Measurements from ENCODE around the gene CDK5RAP3. TPM values are rescaled to one million over a fixed set of nuclear protein-coding genes. Genes with fewer than 3 reads are reported as not detected.
"Not testable (repeated sequence)": the region's sequence is repeated elsewhere in the genome, so short reads cannot be mapped to it uniquely, and the experiment has no call there.

Gene CDK5RAP3
- polyA plus RNA-seq, 3 donors, result 117 to 147 (median 140) TPM

DNA sequence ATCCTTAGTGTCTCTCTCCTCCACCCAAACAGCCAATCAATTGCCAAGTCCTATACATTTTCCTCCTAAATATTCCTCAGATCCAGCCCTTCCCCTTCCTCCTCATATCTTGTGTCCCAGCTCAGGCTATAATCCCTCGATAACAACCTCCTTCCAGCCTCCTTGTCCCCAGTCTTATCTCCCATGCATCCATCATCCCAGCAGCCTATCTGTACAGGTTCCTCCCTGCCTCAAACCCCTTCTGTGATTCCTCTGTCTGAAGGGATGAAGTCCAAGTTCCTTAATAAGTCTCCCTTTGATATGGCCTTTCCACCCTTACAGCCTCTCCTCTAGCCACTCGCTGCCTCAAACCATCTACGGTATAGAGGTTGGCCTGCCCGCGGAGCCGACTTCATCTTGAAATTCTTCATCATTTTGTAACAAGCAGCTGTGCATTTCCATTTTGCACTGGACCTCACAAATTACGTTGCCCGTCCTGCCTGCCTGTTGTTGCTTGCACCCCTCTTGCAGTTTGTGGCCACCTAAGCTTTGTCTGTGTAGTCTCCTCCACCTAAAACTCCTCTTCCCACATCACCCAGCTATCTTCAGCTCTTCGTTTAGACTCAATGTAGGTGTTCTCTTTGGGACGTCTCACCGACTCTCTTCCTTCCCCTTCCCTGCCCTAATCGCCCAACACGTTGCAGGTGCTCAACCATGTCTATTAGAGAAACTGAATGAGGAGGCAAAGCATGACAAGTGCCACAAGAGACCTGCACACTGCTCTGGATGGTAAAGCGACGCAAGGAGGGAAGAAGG, 786 bp upstream of the CDK5RAP3 start:
- no peak for DNase-seq (ENCODE audit: low read depth in 3 of 3, low spot score in 2 of 3)

DNA sequence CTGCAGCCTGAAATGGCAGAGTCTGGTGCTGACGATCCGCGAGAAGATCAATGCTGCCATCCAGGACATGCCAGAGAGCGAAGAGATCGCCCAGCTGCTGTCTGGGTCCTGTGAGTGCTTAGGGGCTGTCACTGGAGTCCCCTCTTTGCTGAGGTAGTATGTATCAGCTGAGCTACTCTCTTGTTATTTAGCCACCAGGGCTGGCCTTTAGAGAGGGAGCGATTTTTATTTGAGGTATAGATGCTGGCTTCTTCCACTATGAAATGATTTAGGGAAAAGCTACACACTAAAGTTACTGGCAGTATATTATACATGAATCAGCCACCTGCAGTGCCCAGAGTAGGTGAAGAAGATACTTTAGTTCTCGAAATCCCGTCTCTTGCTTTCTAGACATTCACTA, 2.6 kb downstream of the CDK5RAP3 start:
- DNase-seq (ENCODE audit: low read depth in 3 of 3, low spot score in 2 of 3), result no peak

DNA sequence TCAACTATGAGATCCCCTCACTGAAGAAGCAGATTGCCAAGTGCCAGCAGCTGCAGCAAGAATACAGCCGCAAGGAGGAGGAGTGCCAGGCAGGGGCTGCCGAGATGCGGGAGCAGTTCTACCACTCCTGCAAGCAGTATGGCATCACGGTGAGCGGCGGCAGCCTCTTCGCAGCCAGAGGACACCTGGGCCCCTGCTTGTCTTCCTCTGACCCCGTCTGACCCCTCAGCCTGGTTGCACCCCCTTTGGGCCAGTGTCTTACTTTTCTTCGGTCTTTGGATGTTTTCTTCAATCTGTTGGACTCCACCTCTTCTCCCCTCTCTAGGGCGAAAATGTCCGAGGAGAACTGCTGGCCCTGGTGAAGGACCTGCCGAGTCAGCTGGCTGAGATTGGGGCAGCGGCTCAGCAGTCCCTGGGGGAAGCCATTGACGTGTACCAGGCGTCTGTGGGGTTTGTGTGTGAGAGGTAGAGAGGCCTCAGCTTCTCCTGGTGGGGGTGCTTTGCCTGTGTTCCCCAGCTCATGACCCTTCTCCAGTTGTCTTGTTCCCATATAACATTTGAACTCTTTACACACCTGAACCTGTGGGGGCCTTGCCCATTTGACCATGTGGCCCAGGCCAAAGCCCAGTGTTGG, 4.4 kb downstream of the CDK5RAP3 start:
- DNase-seq (ENCODE audit: low read depth in 3 of 3, low spot score in 2 of 3), result no peak

DNA sequence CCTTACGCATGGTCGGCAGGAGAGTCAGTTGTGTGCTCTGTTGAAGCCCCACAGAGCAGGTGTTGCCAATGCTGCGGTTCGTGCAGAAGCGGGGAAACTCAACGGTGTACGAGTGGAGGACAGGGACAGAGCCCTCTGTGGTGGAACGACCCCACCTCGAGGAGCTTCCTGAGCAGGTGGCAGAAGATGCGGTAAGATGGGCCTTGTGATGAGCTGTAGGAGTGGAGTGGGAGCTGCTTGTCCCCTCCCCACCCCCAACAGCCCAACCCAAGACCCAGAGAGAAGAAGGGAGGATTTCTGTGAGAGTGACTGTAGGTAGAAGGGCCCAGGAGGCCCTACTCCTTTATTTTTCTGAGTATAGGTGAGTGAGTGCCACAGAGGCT, 4.9 kb downstream of the CDK5RAP3 start:
- no peak for DNase-seq (ENCODE audit: low read depth in 3 of 3, low spot score in 2 of 3)

DNA sequence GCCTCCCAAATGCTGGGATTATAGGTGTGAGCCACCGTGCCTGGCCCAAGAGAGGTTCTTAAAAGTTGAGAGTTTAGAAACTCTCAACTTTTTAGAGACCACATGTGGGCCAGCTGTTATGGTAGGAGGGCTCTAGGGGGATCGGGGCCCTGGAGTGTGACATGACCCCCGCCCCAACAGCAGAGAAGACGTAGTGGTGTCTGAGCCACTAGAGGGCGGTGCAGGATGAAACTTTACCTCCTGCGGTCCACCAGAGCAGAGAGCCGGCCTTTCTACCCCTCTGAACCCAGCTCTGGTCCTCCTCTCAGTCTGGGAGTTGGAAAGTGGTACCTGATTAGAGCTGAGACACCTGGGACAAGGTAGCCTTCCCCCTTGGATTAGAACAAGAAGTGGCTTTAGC, 7.4 kb downstream of the CDK5RAP3 start:
- DNase-seq (ENCODE audit: low read depth in 3 of 3, low spot score in 2 of 3), result no peak

DNA sequence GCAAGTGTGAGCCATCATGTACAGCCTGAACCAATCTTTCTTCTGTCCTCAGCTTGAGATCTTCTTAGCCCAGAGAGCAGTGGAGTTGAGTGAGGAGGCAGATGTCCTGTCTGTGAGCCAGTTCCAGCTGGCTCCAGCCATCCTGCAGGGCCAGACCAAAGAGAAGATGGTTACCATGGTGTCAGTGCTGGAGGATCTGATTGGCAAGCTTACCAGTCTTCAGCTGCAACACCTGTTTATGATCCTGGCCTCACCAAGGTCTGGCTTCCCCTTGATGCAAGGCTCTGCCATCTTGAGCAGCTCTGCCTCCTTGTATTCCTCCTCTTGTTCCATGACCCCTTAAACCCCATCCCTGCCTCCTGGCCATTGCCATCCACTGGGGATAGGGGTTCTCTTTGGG, 9.6 kb downstream of the CDK5RAP3 start:
- DNase-seq (ENCODE audit: low read depth in 3 of 3, low spot score in 2 of 3), result no peak

DNA sequence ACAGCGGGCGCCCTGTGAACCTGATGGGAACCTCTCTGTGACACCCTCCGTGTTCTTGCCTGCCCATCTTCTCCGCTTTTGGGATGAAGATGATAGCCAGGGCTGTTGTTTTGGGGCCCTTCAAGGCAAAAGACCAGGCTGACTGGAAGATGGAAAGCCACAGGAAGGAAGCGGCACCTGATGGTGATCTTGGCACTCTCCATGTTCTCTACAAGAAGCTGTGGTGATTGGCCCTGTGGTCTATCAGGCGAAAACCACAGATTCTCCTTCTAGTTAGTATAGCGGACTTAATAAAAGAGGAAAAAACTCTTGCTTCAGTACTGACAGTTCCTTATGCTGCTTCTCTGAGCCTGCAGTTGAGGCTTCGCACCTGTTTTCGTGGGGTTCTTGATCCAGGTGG, 10.5 kb downstream of the CDK5RAP3 start:
- no peak for DNase-seq (ENCODE audit: low read depth in 3 of 3, low spot score in 2 of 3)

DNA sequence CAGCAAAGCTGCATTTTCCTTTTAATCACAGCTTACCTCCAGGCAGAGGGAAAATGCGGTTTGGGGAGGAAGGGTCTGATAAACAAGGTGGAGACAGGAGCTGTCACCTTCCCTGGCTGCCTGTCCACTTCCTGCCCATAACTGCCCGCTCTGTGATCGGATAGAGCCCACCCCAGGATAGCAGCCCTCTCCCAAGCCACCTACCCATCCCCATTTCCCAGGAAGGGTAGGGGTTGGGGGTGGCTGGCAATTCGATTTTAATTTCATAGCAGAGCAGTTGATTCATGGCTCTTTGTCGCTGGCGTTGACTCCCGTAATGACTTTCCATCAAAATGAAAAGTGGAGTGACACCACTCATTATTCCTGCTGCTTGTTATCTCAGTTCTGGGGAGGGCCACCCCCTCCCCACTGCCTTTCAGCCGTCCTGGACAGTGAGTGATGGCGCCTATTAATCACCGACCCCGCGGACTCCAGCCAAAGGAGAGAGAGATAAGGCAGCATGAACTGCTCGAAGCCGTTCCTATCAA, 11.2 kb downstream of the CDK5RAP3 start:
- no peak for DNase-seq (ENCODE audit: low read depth in 3 of 3, low spot score in 2 of 3)

DNA sequence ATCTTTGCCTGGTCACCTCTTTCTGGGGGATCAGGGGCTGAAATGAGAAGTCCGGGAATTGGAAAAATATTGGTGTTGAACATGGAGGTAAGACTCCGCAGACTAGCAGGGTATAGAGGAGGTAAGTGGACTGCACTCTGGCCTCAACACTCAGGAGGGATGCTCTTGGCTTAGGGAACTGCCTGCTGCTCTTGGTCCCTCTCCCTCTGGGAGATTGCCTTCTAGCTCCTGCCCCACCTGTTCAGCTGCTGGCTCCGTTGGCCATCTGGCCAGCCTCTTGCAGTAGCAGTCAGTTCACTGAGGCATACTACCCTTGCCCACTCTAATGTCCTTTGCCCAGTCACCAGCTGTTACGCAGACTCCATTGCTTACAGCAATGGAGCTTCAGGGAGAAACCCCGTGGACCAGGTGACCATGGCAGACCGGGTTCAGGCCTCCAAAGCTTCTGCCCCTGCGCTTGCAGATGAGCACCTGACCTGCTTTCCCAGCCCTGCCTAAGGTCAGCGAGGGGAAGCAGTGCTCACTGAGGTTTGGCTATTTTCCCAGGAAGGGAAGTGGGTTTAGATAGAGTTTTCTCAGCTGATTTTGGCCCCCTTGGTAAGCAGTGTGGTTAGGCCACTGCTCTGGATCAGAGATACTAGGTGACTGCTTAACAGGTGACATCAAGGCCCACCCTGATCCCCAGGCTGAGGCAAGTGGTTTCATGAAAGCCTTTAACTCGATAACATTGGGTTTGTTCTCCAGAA, 11.9 kb downstream of the CDK5RAP3 start:
- DNase-seq (ENCODE audit: low read depth in 3 of 3, low spot score in 2 of 3), result no peak

DNA sequence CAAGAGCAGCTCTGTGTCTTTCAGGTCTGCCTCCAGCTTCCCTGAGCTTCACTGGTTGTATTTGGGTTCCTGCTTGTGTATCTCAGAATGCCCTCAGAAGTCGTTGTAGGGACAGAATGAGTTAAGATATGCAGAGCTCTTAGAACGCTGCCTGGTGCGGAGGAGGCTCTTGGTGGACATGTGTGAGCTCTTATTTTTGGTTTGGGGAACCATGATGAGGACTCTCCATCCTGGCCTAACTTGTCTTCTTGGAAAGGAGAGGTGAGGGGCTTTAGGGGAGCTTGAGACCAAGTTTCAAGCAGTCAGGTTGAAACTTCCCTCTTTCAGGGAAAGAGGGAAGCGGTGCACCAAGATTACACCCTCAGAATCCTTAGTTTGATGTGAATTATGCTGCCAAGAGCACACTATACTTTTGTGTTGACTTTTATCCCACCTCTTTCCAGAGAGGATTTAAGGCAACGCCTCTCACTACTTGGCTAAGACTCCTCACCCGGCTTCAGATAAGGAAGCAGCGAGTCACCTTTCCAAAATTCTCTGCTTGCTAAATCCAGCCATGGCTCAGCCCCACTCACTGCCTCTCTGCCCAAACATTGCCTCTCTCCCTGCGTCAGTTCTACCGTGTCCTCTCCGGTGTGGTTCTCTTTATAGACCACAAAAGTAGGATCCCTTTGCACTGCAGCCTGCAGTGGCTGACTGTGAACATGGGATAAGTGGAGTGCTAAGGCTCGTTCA, 12.7 kb downstream of the CDK5RAP3 start:
- no peak for DNase-seq (ENCODE audit: low read depth in 3 of 3, low spot score in 2 of 3)

DNA sequence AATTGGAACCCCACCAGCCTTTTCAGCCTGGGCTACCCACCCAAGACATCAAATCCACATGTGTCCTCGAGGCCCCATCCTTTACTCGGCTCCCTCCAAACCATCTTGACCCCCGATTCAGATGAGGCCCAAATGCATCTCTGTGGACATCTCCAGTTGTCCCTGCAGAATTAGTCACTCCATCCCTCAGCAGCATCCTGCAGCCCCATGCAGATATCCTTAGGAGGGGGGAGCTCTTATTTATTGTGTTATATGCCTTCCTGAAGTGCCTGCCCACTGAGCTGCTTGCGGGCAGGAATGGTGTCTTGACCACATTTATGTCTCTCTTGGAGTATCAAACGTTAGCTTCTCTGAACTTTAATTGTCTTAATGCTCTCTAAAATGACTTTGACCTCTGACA, 15.6 kb downstream of the CDK5RAP3 start:
- no peak for DNase-seq (ENCODE audit: low read depth in 3 of 3, low spot score in 2 of 3)

DNA sequence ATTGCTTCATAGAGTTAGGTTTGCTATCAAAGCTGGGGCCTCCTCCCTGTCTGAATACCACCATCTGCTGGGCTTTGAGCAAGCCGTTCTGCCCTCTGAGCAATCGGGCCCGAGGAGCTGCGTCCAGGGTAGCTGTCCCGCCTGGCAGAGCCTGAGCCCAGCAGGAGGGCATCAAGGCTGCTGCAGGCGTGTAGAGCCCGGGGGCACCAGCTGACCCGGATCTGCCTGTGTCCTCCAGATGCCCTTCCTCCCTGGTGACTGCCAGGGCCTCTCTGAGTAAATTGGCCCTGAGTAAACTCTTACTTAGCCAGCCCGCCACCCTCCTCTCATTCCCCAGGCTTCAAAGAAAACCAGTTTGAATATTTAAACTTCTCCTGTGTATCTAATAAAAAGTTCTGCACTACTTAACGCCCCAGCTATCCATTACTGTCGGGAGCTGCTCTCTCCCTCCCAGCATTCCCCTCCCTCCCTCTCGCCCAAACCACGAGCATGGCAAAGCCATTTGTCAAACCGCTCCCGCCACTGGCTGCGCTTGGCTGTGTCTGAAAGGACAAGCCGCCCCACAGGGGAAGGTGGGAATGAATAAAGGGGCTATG, 16.4 kb downstream of the CDK5RAP3 start:
- DNase-seq (ENCODE audit: low read depth in 3 of 3, low spot score in 2 of 3), result peak in 1 of 3 donors; percentile 52

DNA sequence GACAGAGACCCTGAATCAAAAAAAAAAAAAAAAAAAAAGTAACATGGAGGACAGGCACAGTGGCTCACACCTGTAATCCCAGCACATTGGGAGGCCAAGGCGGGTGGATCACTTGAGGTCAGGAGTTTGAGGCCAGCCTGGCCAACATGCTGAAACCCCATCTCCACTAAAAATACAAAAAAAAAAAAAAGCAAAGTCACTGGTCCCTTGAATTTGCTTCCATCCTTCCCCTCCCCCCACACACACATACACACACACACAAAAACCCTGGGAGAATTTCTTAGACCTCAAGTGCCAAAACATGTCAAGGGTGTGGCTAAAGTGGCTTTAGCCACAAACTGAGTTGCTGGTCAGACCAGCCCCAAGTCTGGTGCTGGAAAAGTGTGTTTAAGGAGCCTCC, 17.5 kb downstream of the CDK5RAP3 start:
- not testable (repeated sequence) for DNase-seq (ENCODE audit: low read depth in 3 of 3, low spot score in 2 of 3)

DNA sequence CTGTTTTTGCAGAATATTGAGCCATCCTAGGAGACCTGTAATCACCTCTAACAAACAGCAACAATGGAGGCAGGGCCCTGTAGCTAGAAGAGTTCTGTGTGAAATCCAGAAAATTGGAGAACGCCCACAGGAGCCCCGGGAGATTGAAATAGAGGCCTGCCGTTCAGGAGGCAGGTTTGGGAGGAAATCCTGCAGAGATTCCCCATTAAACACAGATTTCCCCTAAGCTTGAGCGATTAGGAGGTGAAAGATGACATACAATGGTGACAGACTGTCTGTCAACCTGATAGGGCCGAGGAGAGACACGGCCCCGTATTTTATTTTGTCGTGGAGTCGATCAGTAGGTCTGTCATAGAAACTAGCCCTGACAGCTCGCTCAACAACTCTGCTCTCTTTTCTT, 18.2 kb downstream of the CDK5RAP3 start:
- no peak for DNase-seq (ENCODE audit: low read depth in 3 of 3, low spot score in 2 of 3)

DNA sequence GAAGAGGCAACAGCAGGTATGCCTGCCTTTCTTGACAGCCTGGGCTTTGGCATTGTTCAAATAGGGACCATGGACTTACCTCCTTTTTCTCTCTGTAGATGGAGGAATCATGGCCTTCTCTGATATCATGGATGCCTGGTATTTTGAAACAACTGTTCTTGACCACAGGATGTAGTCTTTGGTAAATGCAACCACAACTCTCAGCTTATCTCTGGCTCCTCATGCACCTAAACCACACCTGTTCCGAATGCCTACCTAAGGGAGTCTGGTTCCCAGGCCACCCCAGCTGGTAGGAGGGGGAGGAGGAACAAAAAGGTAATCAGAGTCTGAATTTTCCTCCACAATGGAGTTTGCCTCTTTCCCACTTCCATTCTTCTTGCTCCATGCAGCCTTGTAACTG, 18.8 kb downstream of the CDK5RAP3 start:
- DNase-seq (ENCODE audit: low read depth in 3 of 3, low spot score in 2 of 3), result no peak

DNA sequence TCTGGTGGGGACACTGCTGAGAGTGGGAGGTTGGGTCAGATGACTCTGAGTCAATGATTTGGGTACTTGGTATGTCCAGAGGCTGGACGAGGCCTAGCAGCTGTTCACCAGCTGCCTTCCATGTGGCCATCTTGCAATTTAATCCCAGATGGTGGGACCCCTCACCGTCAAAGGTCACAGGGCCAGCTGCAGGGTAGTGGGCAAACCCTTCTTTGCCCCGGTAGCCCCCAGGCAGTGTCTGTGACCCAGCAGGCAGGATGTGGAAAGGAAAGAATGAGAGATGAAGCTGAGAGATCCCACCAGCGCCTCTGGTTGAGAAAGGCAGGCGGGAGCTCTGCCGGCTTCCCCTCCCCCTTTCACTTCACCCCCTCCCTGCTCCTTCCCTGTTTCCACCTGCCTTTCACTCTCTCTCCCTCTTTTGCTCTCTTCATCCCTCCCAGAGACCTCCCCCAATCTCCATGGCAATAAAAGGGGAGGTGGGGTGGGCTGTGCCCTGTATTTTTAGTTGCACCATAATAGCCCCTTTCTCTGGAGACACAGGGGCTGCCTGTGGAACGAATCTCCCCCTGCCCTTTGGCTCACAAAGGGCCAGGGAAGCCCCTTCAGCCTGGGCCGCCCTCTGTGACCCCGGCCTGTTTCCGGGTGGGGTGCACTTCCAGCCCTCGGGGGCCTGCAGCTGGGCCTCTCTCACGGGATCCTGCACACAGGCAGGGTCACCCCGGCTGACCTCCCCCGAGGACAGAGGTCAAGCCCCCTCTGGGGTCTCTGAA, 20.2 kb downstream of the CDK5RAP3 start:
- no peak for DNase-seq (ENCODE audit: low read depth in 3 of 3, low spot score in 2 of 3)

DNA sequence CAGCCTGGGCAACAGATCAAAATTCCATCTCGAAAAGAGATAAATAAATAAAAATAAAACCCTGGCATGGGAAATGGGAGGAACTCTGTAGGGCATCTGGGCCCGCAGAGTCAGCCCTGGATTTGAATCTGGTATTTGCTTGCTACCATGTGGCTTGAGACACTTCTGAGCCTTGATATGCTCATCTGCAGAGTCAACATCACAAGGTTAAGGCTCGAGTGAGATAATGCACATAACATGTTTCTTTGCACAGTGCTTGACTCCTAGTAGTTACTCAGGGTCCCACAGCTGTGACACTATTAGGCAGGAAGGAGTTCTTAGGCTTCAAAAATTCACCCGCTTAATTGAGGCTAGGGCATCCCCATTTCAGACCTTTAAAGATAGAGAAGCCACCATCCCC, 21.3 kb downstream of the CDK5RAP3 start:
- DNase-seq (ENCODE audit: low read depth in 3 of 3, low spot score in 2 of 3), result no peak

DNA sequence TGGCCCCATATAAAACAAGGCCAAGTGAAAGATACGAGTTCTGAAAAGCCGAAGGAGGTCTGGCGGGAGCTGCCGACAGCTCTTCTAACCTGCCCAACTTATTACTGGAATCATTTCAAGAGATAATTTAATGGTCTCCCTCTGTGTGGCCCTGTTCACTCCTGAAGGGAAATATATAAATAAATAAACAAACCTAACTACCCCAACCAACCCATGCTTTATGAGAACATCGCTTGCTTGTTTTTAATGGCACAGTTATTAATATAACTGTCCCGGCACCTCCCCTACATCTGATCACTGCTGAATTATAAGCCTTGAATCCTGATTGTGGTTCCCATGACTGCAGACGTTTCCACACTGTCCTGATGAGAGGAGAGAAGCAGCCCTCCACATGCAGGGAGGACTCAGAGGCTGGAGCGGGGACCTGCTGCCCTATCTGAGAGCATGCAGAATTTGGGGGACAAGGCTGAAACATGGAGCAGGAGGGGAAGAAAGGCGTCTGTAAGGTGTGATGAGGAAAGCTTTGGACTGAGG, 22.2 kb downstream of the CDK5RAP3 start:
- no peak for DNase-seq (ENCODE audit: low read depth in 3 of 3, low spot score in 2 of 3)

DNA sequence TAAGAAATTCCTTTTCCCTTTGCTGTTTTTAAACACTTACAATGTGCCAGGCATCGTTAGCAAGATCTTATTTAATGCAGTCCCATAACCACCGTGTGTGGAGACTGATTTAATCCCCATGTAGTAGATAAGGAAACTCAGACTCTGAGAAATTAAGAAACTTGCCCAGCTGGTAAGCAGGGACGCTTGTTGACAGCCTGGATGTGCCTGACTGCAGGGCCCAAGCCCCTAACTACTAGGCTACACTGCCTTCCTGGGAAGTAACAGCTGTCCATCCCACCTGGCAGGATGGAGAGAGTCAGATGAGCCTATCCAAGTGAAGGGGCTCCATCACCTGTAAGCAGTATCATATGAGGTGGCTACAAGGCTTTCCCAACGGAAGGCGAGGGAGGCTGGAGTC, 23.1 kb downstream of the CDK5RAP3 start:
- DNase-seq (ENCODE audit: low read depth in 3 of 3, low spot score in 2 of 3), result no peak

Data from right renal cortex interstitium (tissue), 3 donors.